GM10266 (cell line): ENCODE measurements around the gene AKNA.

Experiments used
- DNase-seq: peaks from one replicate; pipeline ENCODE4 v3.0.0; 2012; ENCODE audit errors: extremely low spot score
- CTCF ChIP-seq: IDR thresholded peaks from 2 replicates; pipeline ENCODE4 v1.5.1; 2012; ENCODE audit warnings: mild to moderate bottlenecking, low read depth; ENCODE audit not compliant: control insufficient read depth, insufficient read depth; ENCODE audit errors: missing control alignments

Gene AKNA

GRCh38 chr9:114309096-114309495 is 78.7 kb downstream of the AKNA start:
- DNase-seq = no peak
- TF ChIP-seq CTCF = no peak

GRCh38 chr9:114308361-114308950 is 79.3 kb downstream of the AKNA start:
- DNase-seq = no peak
- TF ChIP-seq CTCF = no peak

GRCh38 chr9:114307899-114308267 is 79.9 kb downstream of the AKNA start:
- no peak for DNase-seq
- TF ChIP-seq CTCF = no peak

GRCh38 chr9:114304416-114305188 is 83.2 kb downstream of the AKNA start:
- no peak for DNase-seq
- no peak for TF ChIP-seq CTCF

- TF ChIP-seq CTCF = no peak
- DNase-seq = no peak
These were observed 83.8 kb downstream of the AKNA start for GRCh38 chr9:114303977-114304376.

- TF ChIP-seq CTCF = no peak
- DNase-seq = no peak
These were observed 84.2 kb downstream of the AKNA start for GRCh38 chr9:114303571-114303970.

- DNase-seq = no peak
- no peak for TF ChIP-seq CTCF
These were observed 85.1 kb downstream of the AKNA start for GRCh38 chr9:114302727-114303126.
